ENCODE measurements around the gene TTYH3. TPM values are rescaled to one million over a fixed set of nuclear protein-coding genes. Genes with fewer than 3 reads are reported as not detected.
A peak's percentile ranks its signal among the peaks of the same experiment; 100 is the strongest.

TTYH3 gene
- total RNA-seq, 2 donors from 2014 or later = 145 to 152 TPM

- Histone ChIP-seq H3K27me3 (ENCODE audit: control insufficient read depth, insufficient read depth, low read length, poor library complexity, severe bottlenecking) (peaks cover 43% of the 10 kb centered on the region), H3K9ac (ENCODE audit: extremely low read depth, low read length, poor library complexity, severe bottlenecking) (no peak within 1 kb of the TSS), H3K4me1 (ENCODE audit: control insufficient read depth, insufficient read depth, low read length) (no peaks in the 10 kb centered on the region), H3K4me3 (ENCODE audit: low read length) (no peak within 1 kb of the TSS), H3K9me3 (ENCODE audit: control insufficient read depth, low read length) (no peaks in the 10 kb centered on the region), H3K27ac (ENCODE audit: low read depth, low read length) (no peak within 1 kb of the TSS), H3K36me3 (ENCODE audit: control insufficient read depth, insufficient read depth, low read length) (no peaks in the 10 kb centered on the region)
- H3K27ac Mint-ChIP-seq = no peak within 1 kb of the TSS
- peaks cover 6% of the 10 kb centered on the region for H3K4me1 Mint-ChIP-seq
- H3K9me3 Mint-ChIP-seq = peaks cover 2% of the 10 kb centered on the region
- H3K36me3 Mint-ChIP-seq (ENCODE audit: low read depth) = no peaks in the 10 kb centered on the region
- peaks cover 41% of the 10 kb centered on the region for H3K27me3 Mint-ChIP-seq (ENCODE audit: insufficient read depth)
- TF ChIP-seq, protein P1, sequence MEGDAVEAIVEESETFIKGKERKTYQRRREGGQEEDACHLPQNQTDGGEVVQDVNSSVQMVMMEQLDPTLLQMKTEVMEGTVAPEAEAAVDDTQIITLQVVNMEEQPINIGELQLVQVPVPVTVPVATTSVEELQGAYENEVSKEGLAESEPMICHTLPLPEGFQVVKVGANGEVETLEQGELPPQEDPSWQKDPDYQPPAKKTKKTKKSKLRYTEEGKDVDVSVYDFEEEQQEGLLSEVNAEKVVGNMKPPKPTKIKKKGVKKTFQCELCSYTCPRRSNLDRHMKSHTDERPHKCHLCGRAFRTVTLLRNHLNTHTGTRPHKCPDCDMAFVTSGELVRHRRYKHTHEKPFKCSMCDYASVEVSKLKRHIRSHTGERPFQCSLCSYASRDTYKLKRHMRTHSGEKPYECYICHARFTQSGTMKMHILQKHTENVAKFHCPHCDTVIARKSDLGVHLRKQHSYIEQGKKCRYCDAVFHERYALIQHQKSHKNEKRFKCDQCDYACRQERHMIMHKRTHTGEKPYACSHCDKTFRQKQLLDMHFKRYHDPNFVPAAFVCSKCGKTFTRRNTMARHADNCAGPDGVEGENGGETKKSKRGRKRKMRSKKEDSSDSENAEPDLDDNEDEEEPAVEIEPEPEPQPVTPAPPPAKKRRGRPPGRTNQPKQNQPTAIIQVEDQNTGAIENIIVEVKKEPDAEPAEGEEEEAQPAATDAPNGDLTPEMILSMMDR (conservative IDR thresholded peaks at IDR 0.05) = no peak
- DNase-seq = peak; percentile 75
- peak within 1 kb of the TSS; percentile 51 for H3K4me3 Mint-ChIP-seq
- WGBS, 2 experiments (ENCODE audit: insufficient coverage in 1 of 2, insufficient read length in 1 of 2) = 10 to 11% methylated on average over 2 to 41 of the region's 41 CpGs
Observed at GRCh38 chr7:2687881-2688318, 56.1 kb downstream of the TTYH3 start, which contains the start of gene AMZ1. Gene AMZ1, plus strand, starts transcription at chr7:2688202. Its CDS starts 12,250 bp downstream, at chr7:2700452.

GRCh38 chr7:2688409-2689342 lies 56.9 kb downstream of the TTYH3 start:
- H3K4me3 ChIP-seq (ENCODE audit: low read length) = no peak overlapping the region
- Mint-ChIP-seq H3K36me3 (ENCODE audit: low read depth) (no peaks in the 10 kb centered on the region), H3K27ac (no peak overlapping the region), H3K4me1 (peaks cover 6% of the 10 kb centered on the region), H3K27me3 (ENCODE audit: insufficient read depth) (peaks cover 40% of the 10 kb centered on the region), H3K9me3 (no peaks in the 10 kb centered on the region), H3K4me3 (peak overlapping the region; percentile 51)
- peaks cover 43% of the 10 kb centered on the region for H3K27me3 ChIP-seq (ENCODE audit: control insufficient read depth, insufficient read depth, low read length, poor library complexity, severe bottlenecking)
- TF ChIP-seq, protein P1 (conservative IDR thresholded peaks at IDR 0.05) = no peak
- no peaks in the 10 kb centered on the region for H3K4me1 ChIP-seq (ENCODE audit: control insufficient read depth, insufficient read depth, low read length)
- WGBS, 2 experiments (ENCODE audit: insufficient coverage in 1 of 2, insufficient read length in 1 of 2) = 20 to 27% methylated on average over 52 to 62 of the region's 62 CpGs
- no peaks in the 10 kb centered on the region for H3K9me3 ChIP-seq (ENCODE audit: control insufficient read depth, low read length)
- peak; percentile 73 for DNase-seq
- no peak overlapping the region for H3K9ac ChIP-seq (ENCODE audit: extremely low read depth, low read length, poor library complexity, severe bottlenecking)
- H3K36me3 ChIP-seq (ENCODE audit: control insufficient read depth, insufficient read depth, low read length) = no peaks in the 10 kb centered on the region
- H3K27ac ChIP-seq (ENCODE audit: low read depth, low read length) = no peak overlapping the region

DNA sequence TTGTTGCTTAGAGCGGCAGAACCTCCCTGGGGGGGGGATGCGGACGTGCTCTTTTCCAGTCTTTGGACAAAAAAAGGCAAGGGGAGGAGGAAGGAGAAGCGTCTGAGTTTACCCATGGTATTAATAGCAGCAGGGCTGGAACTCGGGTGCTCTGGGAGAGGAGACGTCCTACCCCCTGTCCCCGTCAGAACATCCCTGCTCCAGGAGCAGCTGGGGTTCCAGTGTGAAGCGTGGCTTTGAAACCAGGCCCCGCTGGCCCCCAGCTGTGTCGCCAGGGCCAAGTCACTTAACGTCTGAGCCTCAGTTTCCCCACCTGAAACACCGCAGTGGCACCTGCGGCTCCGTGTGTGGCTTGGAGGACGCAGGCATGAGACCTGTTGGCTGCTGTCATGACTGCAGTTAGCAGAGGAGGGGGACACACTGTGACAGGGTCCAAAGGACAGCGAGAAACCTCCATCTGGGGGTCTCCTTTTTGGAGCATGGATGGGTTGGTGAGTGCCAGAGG lies 57.6 kb downstream of the TTYH3 start:
- Histone ChIP-seq H3K27ac (ENCODE audit: low read depth, low read length) (no peak overlapping the region), H3K36me3 (ENCODE audit: control insufficient read depth, insufficient read depth, low read length) (no peaks in the 10 kb centered on the region), H3K4me1 (ENCODE audit: control insufficient read depth, insufficient read depth, low read length) (no peaks in the 10 kb centered on the region), H3K4me3 (ENCODE audit: low read length) (no peak overlapping the region), H3K9ac (ENCODE audit: extremely low read depth, low read length, poor library complexity, severe bottlenecking) (no peak overlapping the region), H3K27me3 (ENCODE audit: control insufficient read depth, insufficient read depth, low read length, poor library complexity, severe bottlenecking) (peaks cover 43% of the 10 kb centered on the region), H3K9me3 (ENCODE audit: control insufficient read depth, low read length) (no peaks in the 10 kb centered on the region)
- Mint-ChIP-seq H3K27me3 (ENCODE audit: insufficient read depth) (peaks cover 40% of the 10 kb centered on the region), H3K27ac (no peak overlapping the region), H3K36me3 (ENCODE audit: low read depth) (no peaks in the 10 kb centered on the region), H3K4me1 (peaks cover 6% of the 10 kb centered on the region), H3K9me3 (no peaks in the 10 kb centered on the region), H3K4me3 (peak overlapping the region; percentile 51)
- DNase-seq = no peak
- TF ChIP-seq, protein P1 (conservative IDR thresholded peaks at IDR 0.05) = no peak
- WGBS, 2 experiments (ENCODE audit: insufficient coverage in 1 of 2, insufficient read length in 1 of 2) = 92 to 94% methylated on average over 7 to 16 of the region's 16 CpGs

Measured in endodermal cell (in vitro differentiated cells).